OCI-LY1 (cell line): ENCODE data around the gene STPG4.

ENCODE experiments used
- EZH2 ChIP-seq: fragments of 200-600 bp; sonication (generic), shearing (Covaris generic); IDR thresholded peaks from 2 replicates; pipeline ENCODE4 v1.8.0; 2017; ENCODE audit warnings: borderline replicate concordance, mixed run types, mild to moderate bottlenecking, antibody characterized with exemption, low read length, moderate library complexity, mixed read lengths
- TF ChIP-seq, protein P1 (sequence below): fragments of 200-600 bp; sonication (generic), shearing (Covaris generic); IDR thresholded peaks from 2 replicates; pipeline ENCODE4 v1.5.1; 2017; ENCODE audit warnings: mild to moderate bottlenecking, antibody characterized with exemption, low read length, moderate library complexity, mixed read lengths

GRCh38 chr2:47073217-47073616 lies 81.9 kb downstream of the STPG4 start:
- TF ChIP-seq, protein P1, sequence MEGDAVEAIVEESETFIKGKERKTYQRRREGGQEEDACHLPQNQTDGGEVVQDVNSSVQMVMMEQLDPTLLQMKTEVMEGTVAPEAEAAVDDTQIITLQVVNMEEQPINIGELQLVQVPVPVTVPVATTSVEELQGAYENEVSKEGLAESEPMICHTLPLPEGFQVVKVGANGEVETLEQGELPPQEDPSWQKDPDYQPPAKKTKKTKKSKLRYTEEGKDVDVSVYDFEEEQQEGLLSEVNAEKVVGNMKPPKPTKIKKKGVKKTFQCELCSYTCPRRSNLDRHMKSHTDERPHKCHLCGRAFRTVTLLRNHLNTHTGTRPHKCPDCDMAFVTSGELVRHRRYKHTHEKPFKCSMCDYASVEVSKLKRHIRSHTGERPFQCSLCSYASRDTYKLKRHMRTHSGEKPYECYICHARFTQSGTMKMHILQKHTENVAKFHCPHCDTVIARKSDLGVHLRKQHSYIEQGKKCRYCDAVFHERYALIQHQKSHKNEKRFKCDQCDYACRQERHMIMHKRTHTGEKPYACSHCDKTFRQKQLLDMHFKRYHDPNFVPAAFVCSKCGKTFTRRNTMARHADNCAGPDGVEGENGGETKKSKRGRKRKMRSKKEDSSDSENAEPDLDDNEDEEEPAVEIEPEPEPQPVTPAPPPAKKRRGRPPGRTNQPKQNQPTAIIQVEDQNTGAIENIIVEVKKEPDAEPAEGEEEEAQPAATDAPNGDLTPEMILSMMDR: no peak
- TF ChIP-seq EZH2: no peak
